Loucy (cell line): ENCODE results near the gene AGAP3.

ENCODE experiments used
- EZH2phosphoT487 ChIP-seq: fragments of 200-600 bp; IDR thresholded peaks from 2 replicates; pipeline ENCODE4 v1.6.1; 2018; ENCODE audit warnings: antibody characterized with exemption, mild to moderate bottlenecking, moderate library complexity, borderline replicate concordance
- TF ChIP-seq, protein P1 (sequence below): fragments of 200-600 bp; sonication (generic); conservative IDR thresholded peaks from 2 replicates; pipeline ENCODE4 v1.5.1; 2014; ENCODE audit warnings: mild to moderate bottlenecking, antibody characterized with exemption, low read length

- TF ChIP-seq, protein P1, sequence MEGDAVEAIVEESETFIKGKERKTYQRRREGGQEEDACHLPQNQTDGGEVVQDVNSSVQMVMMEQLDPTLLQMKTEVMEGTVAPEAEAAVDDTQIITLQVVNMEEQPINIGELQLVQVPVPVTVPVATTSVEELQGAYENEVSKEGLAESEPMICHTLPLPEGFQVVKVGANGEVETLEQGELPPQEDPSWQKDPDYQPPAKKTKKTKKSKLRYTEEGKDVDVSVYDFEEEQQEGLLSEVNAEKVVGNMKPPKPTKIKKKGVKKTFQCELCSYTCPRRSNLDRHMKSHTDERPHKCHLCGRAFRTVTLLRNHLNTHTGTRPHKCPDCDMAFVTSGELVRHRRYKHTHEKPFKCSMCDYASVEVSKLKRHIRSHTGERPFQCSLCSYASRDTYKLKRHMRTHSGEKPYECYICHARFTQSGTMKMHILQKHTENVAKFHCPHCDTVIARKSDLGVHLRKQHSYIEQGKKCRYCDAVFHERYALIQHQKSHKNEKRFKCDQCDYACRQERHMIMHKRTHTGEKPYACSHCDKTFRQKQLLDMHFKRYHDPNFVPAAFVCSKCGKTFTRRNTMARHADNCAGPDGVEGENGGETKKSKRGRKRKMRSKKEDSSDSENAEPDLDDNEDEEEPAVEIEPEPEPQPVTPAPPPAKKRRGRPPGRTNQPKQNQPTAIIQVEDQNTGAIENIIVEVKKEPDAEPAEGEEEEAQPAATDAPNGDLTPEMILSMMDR: no peak
- no peak for TF ChIP-seq EZH2phosphoT487
Observed at GRCh38 chr7:151130741-151131157, 44.5 kb downstream of the AGAP3 start.
